HepG2 (cell line): ENCODE results near the gene DRG1. TPM values are rescaled to one million over a fixed set of nuclear protein-coding genes. Genes with fewer than 3 reads are reported as not detected.
A peak's percentile ranks its signal among the peaks of the same experiment; 100 is the strongest.

Source experiments
- CEBPG ChIP-seq: IDR thresholded peaks from 2 replicates; pipeline ENCODE4 v1.6.1; 2016
- E2F5 ChIP-seq: sonication (generic); formaldehyde crosslinking; conservative IDR thresholded peaks from 2 replicates; pipeline ENCODE4 v1.4.0; 2020; ENCODE audit warnings: missing genetic modification reagents
- HNF4A ChIP-seq: sonication (generic); formaldehyde crosslinking; IDR thresholded peaks from 2 replicates; pipeline ENCODE4 v1.4.0; 2020; ENCODE audit warnings: missing genetic modification reagents
- HNRNPLL ChIP-seq: fragments of 200-400 bp; formaldehyde crosslinking; IDR thresholded peaks from 2 replicates; pipeline ENCODE4 v1.6.1; 2017; ENCODE audit warnings: mild to moderate bottlenecking, low read depth, low read length; ENCODE audit not compliant: poor library complexity, severe bottlenecking
- JARID2 ChIP-seq: sonication (generic); formaldehyde crosslinking; IDR thresholded peaks from 2 replicates; pipeline ENCODE4 v1.8.1; 2023; ENCODE audit warnings: missing genetic modification reagents, inconsistent platforms; ENCODE audit not compliant: insufficient replicate concordance
- LCORL ChIP-seq, 2 experiments: fragments of 450-650 bp in 1 of 2; sonication (generic) in 1 of 2; formaldehyde crosslinking in 1 of 2; IDR thresholded peaks; 2 replicates each; pipeline versions ENCODE4 v1.5.0 to v1.6.1; 2017 to 2020; ENCODE audit warnings: antibody characterized with exemption in 1 of 2, missing genetic modification reagents in 1 of 2
- NCOA2 ChIP-seq: sonication (generic); formaldehyde crosslinking; IDR thresholded peaks from 2 replicates; pipeline ENCODE4 v1.8.0; 2022; ENCODE audit warnings: inconsistent platforms
- PAXIP1 ChIP-seq: sonication (generic); formaldehyde crosslinking; conservative IDR thresholded peaks from 2 replicates; pipeline ENCODE4 v1.4.0; 2020; ENCODE audit warnings: mild to moderate bottlenecking, missing genetic modification reagents, moderate library complexity
- RXRA ChIP-seq: sonication (generic); formaldehyde crosslinking; IDR thresholded peaks from 2 replicates; pipeline ENCODE4 v1.5.1; 2020; ENCODE audit warnings: missing genetic modification reagents
- ZBTB7A ChIP-seq: sonication (generic); formaldehyde crosslinking; IDR thresholded peaks from 2 replicates; pipeline ENCODE4 v1.8.0; 2022; ENCODE audit warnings: mild to moderate bottlenecking, missing genetic modification reagents
- ZNF18 ChIP-seq: sonication (generic); formaldehyde crosslinking; IDR thresholded peaks from 2 replicates; pipeline ENCODE4 v1.8.0; 2022; ENCODE audit warnings: mild to moderate bottlenecking, missing genetic modification reagents; ENCODE audit not compliant: insufficient replicate concordance
- ZNF234 ChIP-seq: sonication (generic); formaldehyde crosslinking; conservative IDR thresholded peaks from 2 replicates; pipeline ENCODE4 v1.5.1; 2020; ENCODE audit warnings: mild to moderate bottlenecking, missing genetic modification reagents
- ZNF362 ChIP-seq: sonication (generic); formaldehyde crosslinking; IDR thresholded peaks from 2 replicates; pipeline ENCODE4 v1.4.0; 2020; ENCODE audit warnings: missing genetic modification reagents, mild to moderate bottlenecking, borderline replicate concordance
- ZNF382 ChIP-seq: sonication (generic); formaldehyde crosslinking; IDR thresholded peaks from 2 replicates; pipeline ENCODE4 v1.5.0; 2020; ENCODE audit warnings: missing genetic modification reagents, mild to moderate bottlenecking, borderline replicate concordance
- ZNF646 ChIP-seq: sonication (generic); formaldehyde crosslinking; IDR thresholded peaks from 2 replicates; pipeline ENCODE4 v1.9.0; 2021; ENCODE audit warnings: mild to moderate bottlenecking, missing genetic modification reagents
- polyA plus RNA-seq, 8 experiments: library from polyadenylated mRNA; depleted of rRNA in 3 of 8; stranded (reverse) in 7 of 8; unstranded in 1 of 8; fragments of >200 nt; fragmentation: Illumina TruSeq in 4 of 8; extraction: Trizol in 4 of 8; gene quantifications; 2 replicates each; pipeline versions ENCODE4 v1.2.1 to v1.2.3, GENCODE V29; 2011 to 2016; ENCODE audit warnings: low read depth in 4 of 8, missing spikeins in 1 of 8, mixed read lengths in 1 of 8; ENCODE audit not compliant: insufficient read depth in 1 of 8
- total RNA-seq, 5 experiments: library from RNA; depleted of rRNA; stranded (reverse); fragments of >200 nt; fragmentation: Illumina TruSeq; extraction: Trizol; gene quantifications; 2 replicates each; pipeline ENCODE4 v1.2.3, GENCODE V29; 2016; ENCODE audit warnings: low read depth in 1 of 5

The DRG1 gene
- total and polyA plus RNA-seq, 2 of the 13 experiments (the other 11 are each of a cell fraction or from before 2014, with no cell fraction given), result 59.0 to 94.8 TPM

- TF ChIP-seq NCOA2, result 0 out of 2 replicates have a peak, but pooled peaks have one; percentile 12
- no peak for TF ChIP-seq ZNF646 (CRISPR knock-in tag)
- no peak for TF ChIP-seq ZNF382 (CRISPR knock-in tag)
- 0 out of 2 replicates have a peak, but pooled peaks have one; percentile 37 for TF ChIP-seq LCORL (IDR thresholded peaks at IDR 0.05)
- TF ChIP-seq LCORL (CRISPR knock-in tag; IDR thresholded peaks at IDR 0.05), result 0 out of 2 replicates have a peak, but pooled peaks have one; percentile 30
- no peak for TF ChIP-seq E2F5 (CRISPR knock-in tag)
- TF ChIP-seq RXRA (CRISPR knock-in tag), result peak; percentile 23; the same call in 1 of the 2 replicates
- no peak for TF ChIP-seq ZBTB7A
- TF ChIP-seq HNF4A, result peak; percentile 64
- TF ChIP-seq ZNF18 (CRISPR knock-in tag), result no peak
- no peak for TF ChIP-seq JARID2 (CRISPR knock-in tag)
- TF ChIP-seq HNRNPLL, result no peak
- TF ChIP-seq CEBPG, result peak; percentile 84
- TF ChIP-seq ZNF234 (CRISPR knock-in tag), result no peak
- TF ChIP-seq ZNF362 (CRISPR knock-in tag), result peak; percentile 85
- TF ChIP-seq PAXIP1 (CRISPR knock-in tag), result 0 out of 2 replicates have a peak, but pooled peaks have one; percentile 43
Measured at GRCh38 chr22:31431950-31432349, 32.5 kb downstream of the DRG1 start (continued).
